HG02798 (cell line): ENCODE data around the gene DUOXA1.

ENCODE experiments used
- ATAC-seq: cut with Tn5 transposase; IDR thresholded peaks from one replicate; pipeline ENCODE4 v1.9.1; 2021; ENCODE audit warnings: mild to moderate bottlenecking; ENCODE audit not compliant: unreplicated experiment, poor library complexity

The DUOXA1 gene

GRCh38 chr15:45129651-45130129, at the start of gene DUOXA1, which contains the start of gene DUOX1:
TSS of gene DUOXA1 (minus strand) at chr15:45129879. CDS start at chr15:45123014, 6,865 bp downstream.
TSS of gene DUOX1 (plus strand) at chr15:45129994. CDS start at chr15:45131967, 1,973 bp downstream.
- ATAC-seq = no peak

GRCh38 chr15:45177285-45177684, 47.6 kb upstream of the DUOXA1 start:
- ATAC-seq = no peak

- ATAC-seq = no peak
Observed at GRCh38 chr15:45174577-45174976, 44.9 kb upstream of the DUOXA1 start.

- no peak for ATAC-seq
Observed at GRCh38 chr15:45174069-45174468, 44.4 kb upstream of the DUOXA1 start.

- ATAC-seq = no peak
Observed at GRCh38 chr15:45171912-45172311, 42.2 kb upstream of the DUOXA1 start.

- no peak for ATAC-seq
Observed at GRCh38 chr15:45169608-45170480, 40.2 kb upstream of the DUOXA1 start.

- ATAC-seq = no peak
Observed at GRCh38 chr15:45168751-45169551, 39.3 kb upstream of the DUOXA1 start.

- no peak for ATAC-seq
Observed at GRCh38 chr15:45168286-45168685, 38.6 kb upstream of the DUOXA1 start.

- no peak for ATAC-seq
Observed at GRCh38 chr15:45167631-45168205, 38.0 kb upstream of the DUOXA1 start.

GRCh38 chr15:45166834-45167630, 37.4 kb upstream of the DUOXA1 start:
- peak; percentile 92 for ATAC-seq

- no peak for ATAC-seq
Observed at GRCh38 chr15:45165536-45165935, 35.9 kb upstream of the DUOXA1 start.

GRCh38 chr15:45164914-45165313, 35.2 kb upstream of the DUOXA1 start:
- no peak for ATAC-seq

GRCh38 chr15:45163508-45163856, 33.8 kb upstream of the DUOXA1 start:
- no peak for ATAC-seq

GRCh38 chr15:45162771-45163507, 33.3 kb upstream of the DUOXA1 start:
- peak; percentile 39 for ATAC-seq

- ATAC-seq = no peak
Observed at GRCh38 chr15:45161666-45162065, 32.0 kb upstream of the DUOXA1 start.

GRCh38 chr15:45157974-45158373, 28.3 kb upstream of the DUOXA1 start:
- no peak for ATAC-seq

- ATAC-seq = no peak
Observed at GRCh38 chr15:45156744-45157455, 27.2 kb upstream of the DUOXA1 start.

- ATAC-seq = no peak
Observed at GRCh38 chr15:45155739-45156138, 26.1 kb upstream of the DUOXA1 start.
